Activated CD8-positive, alpha-beta memory T cell treated with anti-CD3 and anti-CD28 coated beads, Interleukin-2, amount 50 U/mL, for 1 hour (primary cell): ENCODE results near the gene TTC4.

ENCODE experiments used
- DNase-seq: peaks from one replicate; pipeline ENCODE4 v3.0.0-alpha.2; 2020; ENCODE audit errors: extremely low read depth

TTC4 gene

GRCh38 chr1:54784066-54784465 is 68.4 kb downstream of the TTC4 start:
- DNase-seq, result no peak

- DNase-seq, result no peak
These were observed 71.1 kb downstream of the TTC4 start for GRCh38 chr1:54786778-54787177.

GRCh38 chr1:54787604-54788003 is 71.9 kb downstream of the TTC4 start:
- DNase-seq, result no peak

GRCh38 chr1:54788459-54788858 is 72.8 kb downstream of the TTC4 start:
- DNase-seq, result no peak

- no peak for DNase-seq
These were observed 76.3 kb downstream of the TTC4 start for GRCh38 chr1:54791880-54792522.
